ENCODE results near the gene PCDHB8.
"Not testable (repeated sequence)": the region's sequence is repeated elsewhere in the genome, so short reads cannot be mapped to it uniquely, and the experiment has no call there.

The PCDHB8 gene

DNA sequence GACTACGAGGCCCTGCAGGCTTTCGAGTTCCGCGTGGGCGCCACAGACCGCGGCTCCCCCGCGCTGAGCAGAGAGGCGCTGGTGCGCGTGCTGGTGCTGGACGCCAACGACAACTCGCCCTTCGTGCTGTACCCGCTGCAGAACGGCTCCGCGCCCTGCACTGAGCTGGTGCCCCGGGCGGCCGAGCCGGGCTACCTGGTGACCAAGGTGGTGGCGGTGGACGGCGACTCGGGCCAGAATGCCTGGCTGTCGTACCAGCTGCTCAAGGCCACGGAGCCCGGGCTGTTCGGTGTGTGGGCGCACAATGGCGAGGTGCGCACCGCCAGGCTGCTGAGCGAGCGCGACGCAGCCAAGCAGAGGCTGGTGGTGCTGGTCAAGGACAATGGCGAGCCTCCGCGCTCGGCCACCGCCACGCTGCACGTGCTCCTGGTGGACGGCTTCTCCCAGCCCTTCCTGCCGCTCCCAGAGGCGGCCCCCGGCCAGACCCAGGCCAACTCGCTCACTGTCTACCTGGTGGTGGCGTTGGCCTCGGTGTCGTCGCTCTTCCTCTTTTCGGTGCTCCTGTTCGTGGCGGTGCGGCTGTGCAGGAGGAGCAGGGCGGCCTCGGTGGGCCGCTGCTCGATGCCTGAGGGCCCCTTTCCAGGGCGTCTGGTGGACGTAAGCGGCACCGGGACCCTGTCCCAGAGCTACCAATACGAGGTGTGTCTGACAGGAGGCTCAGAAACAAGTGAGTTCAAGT, 6.7 kb downstream of the PCDHB8 start:
- DNase-seq = not testable (repeated sequence)

DNA sequence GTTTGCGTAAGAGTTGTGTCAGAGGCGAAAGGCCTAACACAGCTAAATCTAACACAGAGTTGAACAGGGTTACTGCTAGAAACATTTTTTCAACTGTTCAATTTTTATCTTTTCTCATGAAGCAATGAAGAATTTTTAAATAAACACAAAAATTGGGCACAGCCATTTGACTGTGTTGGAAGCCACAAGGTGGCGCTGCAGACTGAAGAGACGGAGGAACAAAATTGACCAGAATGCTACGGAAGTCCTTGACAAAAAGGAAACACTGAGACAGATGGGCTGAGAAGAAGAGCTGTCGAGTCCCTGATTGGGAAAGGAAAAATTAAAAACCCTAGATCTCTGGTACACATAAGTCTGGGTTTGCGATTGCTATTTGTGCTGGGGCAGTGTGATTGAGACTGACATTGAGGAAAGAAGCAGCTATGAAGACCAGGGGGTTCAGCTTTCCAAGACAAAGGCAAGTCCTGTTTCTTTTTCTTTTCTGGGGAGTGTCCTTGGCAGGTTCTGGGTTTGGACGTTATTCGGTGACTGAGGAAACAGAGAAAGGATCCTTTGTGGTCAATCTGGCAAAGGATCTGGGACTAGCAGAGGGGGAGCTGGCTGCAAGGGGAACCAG, 9.4 kb downstream of the PCDHB8 start, which contains the start of gene PCDHB9:
Gene PCDHB9, plus strand, starts transcription at position 265 of the 616 bp plus-strand sequence. Its CDS starts 158 bp downstream, at position 423.
- no peak for DNase-seq

DNA sequence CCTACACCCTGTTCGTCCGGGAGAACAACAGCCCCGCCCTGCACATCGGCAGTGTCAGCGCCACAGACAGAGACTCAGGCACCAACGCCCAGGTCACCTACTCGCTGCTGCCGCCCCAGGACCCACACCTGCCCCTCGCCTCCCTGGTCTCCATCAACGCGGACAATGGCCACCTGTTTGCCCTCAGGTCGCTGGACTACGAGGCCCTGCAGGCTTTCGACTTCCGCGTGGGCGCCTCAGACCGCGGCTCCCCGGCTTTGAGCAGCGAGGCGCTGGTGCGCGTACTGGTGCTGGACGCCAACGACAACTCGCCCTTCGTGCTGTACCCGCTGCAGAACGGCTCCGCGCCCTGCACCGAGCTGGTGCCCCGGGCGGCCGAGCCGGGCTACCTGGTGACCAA, 11.1 kb downstream of the PCDHB8 start:
- not testable (repeated sequence) for DNase-seq

DNA sequence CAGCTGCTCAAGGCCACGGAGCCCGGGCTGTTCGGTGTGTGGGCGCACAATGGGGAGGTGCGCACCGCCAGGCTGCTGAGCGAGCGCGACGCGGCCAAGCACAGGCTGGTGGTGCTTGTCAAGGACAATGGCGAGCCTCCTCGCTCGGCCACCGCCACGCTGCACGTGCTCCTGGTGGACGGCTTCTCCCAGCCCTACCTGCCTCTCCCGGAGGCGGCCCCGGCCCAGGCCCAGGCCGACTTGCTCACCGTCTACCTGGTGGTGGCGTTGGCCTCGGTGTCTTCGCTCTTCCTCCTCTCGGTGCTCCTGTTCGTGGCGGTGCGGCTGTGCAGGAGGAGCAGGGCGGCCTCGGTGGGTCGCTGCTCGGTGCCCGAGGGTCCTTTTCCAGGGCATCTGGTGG, 11.5 kb downstream of the PCDHB8 start:
- DNase-seq = not testable (repeated sequence)

DNA sequence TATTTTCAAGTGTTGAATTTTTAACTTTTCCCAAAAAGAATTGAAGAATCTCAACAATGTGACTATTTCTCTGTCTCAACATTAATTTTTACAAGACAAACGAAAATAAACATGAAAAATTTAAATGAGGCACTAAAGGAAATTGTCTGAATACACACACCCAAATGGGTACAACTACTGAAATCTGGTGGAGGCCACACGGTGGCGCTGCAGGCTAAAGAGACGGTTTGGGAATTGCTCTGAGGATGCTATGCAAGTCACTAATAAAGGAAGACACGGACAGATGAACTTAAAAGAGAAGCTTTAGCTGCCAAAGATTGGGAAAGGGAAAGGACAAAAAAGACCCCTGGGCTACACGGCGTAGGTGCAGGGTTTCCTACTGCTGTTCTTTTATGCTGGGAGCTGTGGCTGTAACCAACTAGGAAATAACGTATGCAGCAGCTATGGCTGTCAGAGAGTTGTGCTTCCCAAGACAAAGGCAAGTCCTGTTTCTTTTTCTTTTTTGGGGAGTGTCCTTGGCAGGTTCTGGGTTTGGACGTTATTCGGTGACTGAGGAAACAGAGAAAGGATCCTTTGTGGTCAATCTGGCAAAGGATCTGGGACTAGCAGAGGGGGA, 14.6 kb downstream of the PCDHB8 start, which contains the start of gene PCDHB10:
Gene PCDHB10, plus strand, starts transcription at position 244 of the 616 bp plus-strand sequence. Its CDS starts 200 bp downstream, at position 444.
- DNase-seq = peak; percentile 17

DNA sequence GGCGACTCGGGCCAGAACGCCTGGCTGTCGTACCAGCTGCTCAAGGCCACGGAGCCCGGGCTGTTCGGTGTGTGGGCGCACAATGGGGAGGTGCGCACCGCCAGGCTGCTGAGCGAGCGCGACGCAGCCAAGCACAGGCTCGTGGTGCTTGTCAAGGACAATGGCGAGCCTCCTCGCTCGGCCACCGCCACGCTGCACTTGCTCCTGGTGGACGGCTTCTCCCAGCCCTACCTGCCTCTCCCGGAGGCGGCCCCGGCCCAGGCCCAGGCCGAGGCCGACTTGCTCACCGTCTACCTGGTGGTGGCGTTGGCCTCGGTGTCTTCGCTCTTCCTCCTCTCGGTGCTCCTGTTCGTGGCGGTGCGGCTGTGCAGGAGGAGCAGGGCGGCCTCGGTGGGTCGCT, 16.7 kb downstream of the PCDHB8 start:
- not testable (repeated sequence) for DNase-seq

DNA sequence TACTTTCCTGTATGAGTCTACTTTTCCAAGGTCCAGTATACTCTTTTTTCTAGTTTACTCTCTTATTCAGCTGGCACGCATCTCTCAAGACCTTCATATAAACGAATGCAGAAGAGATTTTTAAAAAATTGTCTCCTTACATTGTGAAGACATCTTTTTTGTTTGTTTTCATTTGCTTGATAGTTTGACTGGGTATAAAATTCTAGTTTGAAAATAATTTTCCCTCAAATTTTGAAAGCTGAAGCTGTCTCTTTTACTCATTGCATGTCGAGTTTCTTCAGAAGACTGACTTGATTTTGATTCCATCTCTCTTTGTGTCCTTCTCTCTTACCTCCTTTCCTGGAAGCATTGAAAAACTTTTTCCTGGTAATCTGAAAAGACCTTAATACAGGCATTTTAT, 18.8 kb downstream of the PCDHB8 start:
- no peak for DNase-seq

DNA sequence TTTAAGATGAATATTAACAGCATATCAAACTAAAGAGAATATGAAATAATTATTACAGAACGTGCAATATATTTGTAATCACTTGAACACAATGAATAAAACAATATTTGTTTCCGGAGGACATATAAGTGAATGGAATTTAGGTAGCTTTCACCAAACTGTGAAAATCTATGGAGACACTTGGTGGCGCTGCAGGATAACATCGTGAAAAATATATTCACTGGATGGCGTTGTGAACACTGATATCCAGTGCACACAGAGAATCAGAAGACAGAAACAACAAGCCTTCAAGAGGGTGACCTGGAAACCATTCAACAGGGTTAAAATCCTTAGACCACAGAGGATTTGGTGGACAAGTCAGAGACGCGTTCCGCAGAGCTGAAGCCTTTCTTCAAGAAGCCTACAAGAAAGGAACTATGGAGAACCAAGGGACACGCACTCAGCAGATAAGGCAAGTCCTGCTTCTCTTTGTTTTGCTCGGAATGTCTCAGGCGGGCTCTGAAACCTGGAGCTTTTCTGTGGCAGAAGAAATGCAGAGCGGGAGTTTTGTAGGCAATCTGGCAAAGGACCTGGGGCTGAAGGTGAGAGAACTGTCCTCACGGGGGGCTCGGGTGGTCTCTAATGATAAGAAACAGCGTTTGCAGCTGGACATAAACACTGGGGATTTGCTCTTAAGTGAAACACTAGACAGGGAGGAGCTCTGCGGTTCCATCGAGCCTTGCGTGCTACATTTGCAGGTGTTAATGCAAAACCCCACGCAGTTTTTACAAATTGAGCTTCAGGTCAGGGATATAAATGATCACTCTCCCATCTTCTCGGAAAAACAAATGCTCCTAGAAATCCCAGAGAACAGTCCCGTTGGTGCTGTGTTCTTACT, 22.0 kb downstream of the PCDHB8 start, which contains the start of gene PCDHB11:
Gene PCDHB11, plus strand, starts transcription at position 269 of the 877 bp plus-strand sequence. Its CDS starts 148 bp downstream, at position 417.
- DNase-seq = no peak

DNA sequence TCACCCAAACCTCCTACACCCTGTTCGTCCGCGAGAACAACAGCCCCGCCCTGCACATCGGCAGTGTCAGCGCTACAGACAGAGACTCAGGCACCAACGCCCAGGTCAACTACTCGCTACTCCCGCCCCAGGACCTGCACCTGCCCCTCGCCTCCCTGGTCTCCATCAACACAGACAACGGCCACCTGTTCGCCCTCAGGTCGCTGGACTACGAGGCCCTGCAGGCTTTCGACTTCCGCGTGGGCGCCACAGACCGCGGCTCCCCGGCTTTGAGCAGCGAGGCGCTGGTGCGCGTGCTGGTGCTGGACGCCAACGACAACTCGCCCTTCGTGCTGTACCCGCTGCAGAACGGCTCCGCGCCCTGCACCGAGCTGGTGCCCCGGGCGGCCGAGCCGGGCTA, 23.5 kb downstream of the PCDHB8 start:
- not testable (repeated sequence) for DNase-seq

DNA sequence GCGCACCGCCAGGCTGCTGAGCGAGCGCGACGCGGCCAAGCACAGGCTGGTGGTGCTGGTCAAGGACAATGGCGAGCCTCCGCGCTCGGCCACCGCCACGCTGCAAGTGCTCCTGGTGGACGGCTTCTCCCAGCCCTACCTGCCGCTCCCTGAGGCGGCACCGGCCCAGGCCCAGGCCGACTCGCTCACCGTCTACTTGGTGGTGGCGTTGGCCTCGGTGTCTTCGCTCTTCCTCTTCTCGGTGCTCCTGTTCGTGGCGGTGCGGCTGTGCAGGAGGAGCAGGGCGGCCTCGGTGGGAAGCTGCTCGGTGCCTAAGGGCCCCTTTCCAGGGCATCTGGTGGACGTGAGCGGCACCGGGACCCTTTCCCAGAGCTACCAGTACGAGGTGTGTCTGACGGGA, 24.1 kb downstream of the PCDHB8 start:
- not testable (repeated sequence) for DNase-seq

DNA sequence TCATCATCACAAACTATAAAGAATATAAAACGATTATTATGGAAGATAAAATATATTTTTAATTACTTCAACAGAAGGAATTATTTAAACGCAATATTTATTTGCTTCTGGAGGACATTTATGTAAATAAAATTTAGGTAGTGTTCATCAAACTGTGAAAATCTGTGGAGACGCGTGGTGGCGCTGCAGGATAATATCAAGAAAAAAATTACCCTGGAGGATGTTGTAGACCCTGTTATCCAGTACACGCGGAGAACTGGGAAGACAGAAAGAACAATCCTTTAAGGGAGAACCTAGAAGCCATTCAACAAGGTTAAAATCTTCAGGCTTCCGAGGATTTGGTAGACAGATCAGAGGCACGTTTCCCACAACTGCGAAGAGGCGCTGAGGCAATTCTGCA, 30.9 kb downstream of the PCDHB8 start, which contains the start of gene PCDHB12:
Gene PCDHB12, plus strand, starts transcription at position 242 of the 400 bp plus-strand sequence. CDS start 189 bp downstream, outside the sequence.
- no peak for DNase-seq

DNA sequence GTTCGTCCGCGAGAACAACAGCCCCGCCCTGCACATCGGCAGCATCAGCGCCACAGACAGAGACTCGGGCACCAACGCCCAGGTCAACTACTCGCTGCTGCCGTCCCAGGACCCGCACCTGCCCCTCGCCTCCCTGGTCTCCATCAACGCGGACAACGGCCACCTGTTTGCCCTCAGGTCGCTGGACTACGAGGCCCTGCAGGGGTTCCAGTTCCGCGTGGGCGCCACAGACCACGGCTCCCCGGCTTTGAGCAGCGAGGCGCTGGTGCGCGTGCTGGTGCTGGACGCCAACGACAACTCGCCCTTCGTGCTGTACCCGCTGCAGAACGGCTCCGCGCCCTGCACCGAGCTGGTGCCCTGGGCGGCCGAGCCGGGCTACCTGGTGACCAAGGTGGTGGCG, 32.7 kb downstream of the PCDHB8 start:
- DNase-seq = not testable (repeated sequence)

DNA sequence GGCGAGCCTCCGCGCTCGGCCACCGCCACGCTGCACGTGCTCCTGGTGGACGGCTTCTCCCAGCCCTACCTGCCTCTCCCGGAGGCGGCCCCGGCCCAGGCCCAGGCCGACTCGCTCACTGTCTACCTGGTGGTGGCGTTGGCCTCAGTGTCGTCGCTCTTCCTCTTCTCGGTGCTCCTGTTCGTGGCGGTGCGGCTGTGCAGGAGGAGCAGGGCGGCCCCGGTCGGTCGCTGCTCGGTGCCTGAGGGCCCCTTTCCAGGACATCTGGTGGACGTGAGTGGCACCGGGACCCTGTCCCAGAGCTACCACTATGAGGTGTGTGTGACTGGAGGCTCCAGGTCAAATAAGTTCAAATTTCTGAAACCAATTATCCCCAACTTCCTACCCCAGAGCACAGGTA, 33.3 kb downstream of the PCDHB8 start:
- DNase-seq = not testable (repeated sequence)

DNA sequence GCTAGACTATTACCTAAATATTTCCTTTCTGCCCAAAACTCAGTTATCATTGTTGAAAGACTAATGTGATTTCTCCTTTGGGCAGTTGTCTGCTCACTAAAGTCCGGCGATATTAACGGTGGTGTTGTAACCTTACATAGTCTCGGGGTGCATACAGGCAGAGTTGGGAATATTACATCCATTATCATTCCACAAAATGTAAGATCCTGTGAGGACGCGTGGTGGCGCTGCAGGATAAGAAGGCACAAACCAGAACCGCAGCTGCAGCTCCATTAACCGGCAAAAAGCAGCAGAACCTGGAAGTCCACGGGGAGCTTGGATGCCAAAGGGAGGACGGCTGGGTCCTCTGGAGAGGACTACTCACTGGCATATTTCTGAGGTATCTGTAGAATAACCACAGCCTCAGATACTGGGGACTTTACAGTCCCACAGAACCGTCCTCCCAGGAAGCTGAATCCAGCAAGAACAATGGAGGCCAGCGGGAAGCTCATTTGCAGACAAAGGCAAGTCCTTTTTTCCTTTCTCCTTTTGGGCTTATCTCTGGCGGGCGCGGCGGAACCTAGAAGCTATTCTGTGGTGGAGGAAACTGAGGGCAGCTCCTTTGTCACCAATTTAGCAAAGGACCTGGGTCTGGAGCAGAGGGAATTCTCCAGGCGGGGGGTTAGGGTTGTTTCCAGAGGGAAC, 36.2 kb downstream of the PCDHB8 start, which contains the start of gene PCDHB13:
Gene PCDHB13, plus strand, starts transcription at position 264 of the 684 bp plus-strand sequence. Its CDS starts 205 bp downstream, at position 469.
- peak; percentile 10 for DNase-seq

DNA sequence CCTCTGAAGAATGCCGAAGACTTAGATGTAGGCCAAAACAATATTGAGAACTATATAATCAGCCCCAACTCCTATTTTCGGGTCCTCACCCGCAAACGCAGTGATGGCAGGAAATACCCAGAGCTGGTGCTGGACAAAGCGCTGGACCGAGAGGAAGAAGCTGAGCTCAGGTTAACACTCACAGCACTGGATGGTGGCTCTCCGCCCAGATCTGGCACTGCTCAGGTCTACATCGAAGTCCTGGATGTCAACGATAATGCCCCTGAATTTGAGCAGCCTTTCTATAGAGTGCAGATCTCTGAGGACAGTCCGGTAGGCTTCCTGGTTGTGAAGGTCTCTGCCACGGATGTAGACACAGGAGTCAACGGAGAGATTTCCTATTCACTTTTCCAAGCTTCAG, 37.0 kb downstream of the PCDHB8 start:
- DNase-seq = not testable (repeated sequence)

DNA sequence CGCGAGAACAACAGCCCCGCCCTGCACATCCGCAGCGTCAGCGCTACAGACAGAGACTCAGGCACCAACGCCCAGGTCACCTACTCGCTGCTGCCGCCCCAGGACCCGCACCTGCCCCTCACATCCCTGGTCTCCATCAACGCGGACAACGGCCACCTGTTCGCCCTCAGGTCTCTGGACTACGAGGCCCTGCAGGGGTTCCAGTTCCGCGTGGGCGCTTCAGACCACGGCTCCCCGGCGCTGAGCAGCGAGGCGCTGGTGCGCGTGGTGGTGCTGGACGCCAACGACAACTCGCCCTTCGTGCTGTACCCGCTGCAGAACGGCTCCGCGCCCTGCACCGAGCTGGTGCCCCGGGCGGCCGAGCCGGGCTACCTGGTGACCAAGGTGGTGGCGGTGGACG, 37.9 kb downstream of the PCDHB8 start:
- DNase-seq = not testable (repeated sequence)

DNA sequence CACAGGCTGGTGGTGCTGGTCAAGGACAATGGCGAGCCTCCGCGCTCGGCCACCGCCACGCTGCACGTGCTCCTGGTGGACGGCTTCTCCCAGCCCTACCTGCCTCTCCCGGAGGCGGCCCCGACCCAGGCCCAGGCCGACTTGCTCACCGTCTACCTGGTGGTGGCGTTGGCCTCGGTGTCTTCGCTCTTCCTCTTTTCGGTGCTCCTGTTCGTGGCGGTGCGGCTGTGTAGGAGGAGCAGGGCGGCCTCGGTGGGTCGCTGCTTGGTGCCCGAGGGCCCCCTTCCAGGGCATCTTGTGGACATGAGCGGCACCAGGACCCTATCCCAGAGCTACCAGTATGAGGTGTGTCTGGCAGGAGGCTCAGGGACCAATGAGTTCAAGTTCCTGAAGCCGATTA, 38.4 kb downstream of the PCDHB8 start:
- not testable (repeated sequence) for DNase-seq

DNA sequence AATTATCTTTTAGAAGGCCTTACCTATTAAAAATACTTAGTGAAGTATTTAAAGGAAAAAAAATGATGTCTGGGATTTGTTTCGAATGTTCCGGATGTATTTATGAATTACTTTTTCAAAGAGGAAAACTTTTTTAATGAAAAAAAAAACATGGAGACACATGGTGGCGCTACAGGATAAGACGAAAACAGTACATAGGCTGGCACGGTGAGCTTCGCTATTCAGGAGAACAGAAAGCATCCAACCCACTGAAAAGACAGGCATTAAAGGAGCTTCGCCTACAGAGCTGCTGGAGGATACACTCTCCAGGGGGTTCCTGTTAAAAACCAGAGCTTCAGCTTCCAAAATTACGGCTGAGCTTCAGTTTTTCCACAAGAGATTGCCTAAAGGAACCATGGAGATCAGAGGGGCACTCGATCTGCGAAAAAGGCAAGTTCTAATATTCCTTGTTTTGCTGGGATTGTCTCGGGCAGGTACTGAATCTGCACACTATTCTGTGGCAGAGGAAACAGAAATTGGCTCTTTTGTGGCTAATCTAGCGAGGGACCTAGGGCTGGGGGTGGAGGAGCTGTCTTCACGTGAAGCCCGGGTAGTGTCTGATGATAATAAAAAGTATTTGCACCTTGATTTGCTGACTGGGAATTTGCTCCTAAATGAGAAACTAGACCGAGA, 45.7 kb downstream of the PCDHB8 start, which contains the start of gene PCDHB14:
Gene PCDHB14, plus strand, starts transcription at position 232 of the 672 bp plus-strand sequence. Its CDS starts 163 bp downstream, at position 395.
- no peak for DNase-seq

DNA sequence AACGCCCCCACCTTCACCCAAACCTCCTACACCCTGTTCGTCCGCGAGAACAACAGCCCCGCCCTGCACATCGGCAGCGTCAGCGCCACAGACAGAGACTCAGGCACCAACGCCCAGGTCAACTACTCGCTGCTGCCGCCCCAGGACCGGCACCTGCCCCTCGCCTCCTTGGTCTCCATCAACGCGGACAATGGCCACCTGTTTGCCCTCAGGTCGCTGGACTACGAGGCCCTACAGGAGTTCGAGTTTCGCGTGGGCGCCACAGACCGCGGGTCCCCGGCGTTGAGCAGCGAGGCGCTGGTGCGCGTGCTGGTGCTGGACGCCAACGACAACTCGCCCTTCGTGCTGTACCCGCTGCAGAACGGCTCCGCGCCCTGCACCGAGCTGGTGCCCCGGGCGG, 47.3 kb downstream of the PCDHB8 start:
- DNase-seq = not testable (repeated sequence)

DNA sequence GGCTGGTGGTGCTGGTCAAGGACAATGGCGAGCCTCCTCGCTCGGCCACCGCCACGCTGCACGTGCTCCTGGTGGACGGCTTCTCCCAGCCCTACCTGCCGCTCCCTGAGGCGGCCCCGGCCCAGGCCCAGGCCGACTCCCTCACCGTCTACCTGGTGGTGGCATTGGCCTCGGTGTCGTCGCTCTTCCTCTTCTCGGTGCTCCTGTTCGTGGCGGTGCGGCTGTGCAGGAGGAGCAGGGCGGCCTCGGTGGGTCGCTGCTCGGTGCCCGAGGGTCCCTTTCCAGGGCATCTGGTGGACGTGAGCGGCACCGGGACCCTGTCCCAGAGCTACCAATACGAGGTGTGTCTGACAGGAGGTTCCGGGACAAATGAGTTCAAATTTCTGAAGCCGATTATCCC, 47.8 kb downstream of the PCDHB8 start:
- DNase-seq = not testable (repeated sequence)
